IMR-90 (cell line): ENCODE results near the gene VAT1. TPM values are rescaled to one million over a fixed set of nuclear protein-coding genes. Genes with fewer than 3 reads are reported as not detected.

Source experiments
- ATAC-seq: fragments of 200-7000 bp; cut with Tn5 transposase; 2 replicates; pipeline ENCODE4 v1.9.1; 2020; ENCODE audit warnings: low read depth, mild to moderate bottlenecking, moderate library complexity
- BruUV-seq: library from RNA; stranded (reverse); fragments of 400-500 nt; replicated peaks from 2 replicates; lab custom pipeline; 2021; lab: Mats Ljungman, UMichigan
- CTCF ChIA-PET: fragments of 300-600 bp; formaldehyde crosslinking; extraction: SDS; loops from one replicate; lab custom pipeline; 2021; ENCODE audit warnings: antibody characterized with exemption; lab: Yijun Ruan, JAX
- POLR2A ChIA-PET: fragments of 300-600 bp; sonication (Branson Sonifier 250); formaldehyde crosslinking; loops from one replicate; lab custom pipeline; 2022; ENCODE audit warnings: antibody characterized with exemption; ENCODE audit not compliant: unreplicated experiment; lab: Charles Lee
- DNase-seq: peaks from one replicate; pipeline ENCODE4 v3.0.0; 2013
- H2AFZ ChIP-seq: replicated peaks from 2 replicates; pipeline ENCODE3; 2013; ENCODE audit warnings: low read length, mild to moderate bottlenecking; ENCODE audit not compliant: poor library complexity
- H2AK5ac ChIP-seq: 2 replicates; pipeline ENCODE4 v1.6.1; 2013; ENCODE audit warnings: low read depth, low read length, inconsistent platforms
- H2AK9ac ChIP-seq: replicated peaks from 2 replicates; pipeline ENCODE3; 2013; ENCODE audit warnings: mild to moderate bottlenecking, low read depth, low read length, moderate library complexity; ENCODE audit not compliant: poor library complexity
- H2BK120ac ChIP-seq: 2 replicates; pipeline ENCODE4 v1.6.1; 2013; ENCODE audit warnings: low read depth, low read length, inconsistent platforms
- H2BK15ac ChIP-seq: 3 replicates; pipeline ENCODE4 v1.6.1; 2013; ENCODE audit warnings: low read depth, low read length, inconsistent platforms
- H2BK20ac ChIP-seq: 2 replicates; pipeline ENCODE4 v1.6.1; 2013; ENCODE audit warnings: low read depth, mild to moderate bottlenecking, inconsistent platforms, low read length, moderate library complexity
- H2BK5ac ChIP-seq: 2 replicates; pipeline ENCODE4 v1.6.1; 2013; ENCODE audit warnings: mild to moderate bottlenecking, low read depth, low read length, inconsistent platforms; ENCODE audit not compliant: poor library complexity, severe bottlenecking
- H3K14ac ChIP-seq: replicated peaks from 2 replicates; pipeline ENCODE4 v1.6.1; 2013; ENCODE audit warnings: low read depth, low read length, inconsistent platforms
- H3K18ac ChIP-seq: 2 replicates; pipeline ENCODE4 v1.6.1; 2013; ENCODE audit warnings: low read depth, low read length, control low read depth
- H3K23ac ChIP-seq: 2 replicates; pipeline ENCODE4 v1.6.1; 2013; ENCODE audit warnings: low read depth, low read length, inconsistent platforms
- H3K27ac ChIP-seq: 2 replicates; pipeline ENCODE4 v1.5.1; 2013; ENCODE audit warnings: mild to moderate bottlenecking, control low read depth, low read length; ENCODE audit not compliant: insufficient read depth
- H3K27me3 ChIP-seq: 2 replicates; pipeline ENCODE4 v1.6.1; 2013; ENCODE audit warnings: low read length; ENCODE audit not compliant: control insufficient read depth, insufficient read depth
- H3K36me3 ChIP-seq: 2 replicates; pipeline ENCODE4 v1.6.1; 2013; ENCODE audit warnings: low read length, mixed read lengths; ENCODE audit not compliant: control insufficient read depth, insufficient read depth
- H3K4ac ChIP-seq: 2 replicates; pipeline ENCODE4 v1.6.1; 2013; ENCODE audit warnings: low read depth, low read length, inconsistent platforms
- H3K4me1 ChIP-seq: 2 replicates; pipeline ENCODE4 v1.6.1; 2013; ENCODE audit warnings: low read length, mixed read lengths; ENCODE audit not compliant: control insufficient read depth, insufficient read depth
- H3K4me2 ChIP-seq: 2 replicates; pipeline ENCODE4 v1.6.1; 2013; ENCODE audit warnings: low read depth, mild to moderate bottlenecking, control low read depth, low read length, moderate library complexity
- H3K4me3 ChIP-seq: 2 replicates; pipeline ENCODE4 v1.5.1; 2013; ENCODE audit warnings: low read depth, mild to moderate bottlenecking, control low read depth, low read length, moderate library complexity; ENCODE audit not compliant: insufficient read depth
- H3K56ac ChIP-seq: 2 replicates; pipeline ENCODE4 v1.6.1; 2013; ENCODE audit warnings: low read length, inconsistent platforms; ENCODE audit not compliant: insufficient read depth; ENCODE audit errors: extremely low read depth
- H3K79me1 ChIP-seq, 2 experiments: 2 replicates each; pipeline ENCODE4 v1.6.1; 2013; ENCODE audit warnings: low read length in 2 of 2, inconsistent platforms in 1 of 2, low read depth in 1 of 2
- H3K9ac ChIP-seq: 2 replicates; pipeline ENCODE4 v1.6.1; 2013; ENCODE audit warnings: low read depth, low read length, control low read depth
- H3K9me1 ChIP-seq: 2 replicates; pipeline ENCODE4 v1.6.1; 2013; ENCODE audit warnings: low read length, inconsistent platforms; ENCODE audit not compliant: insufficient read depth
- H3K9me3 ChIP-seq: 2 replicates; pipeline ENCODE4 v1.6.1; 2013; ENCODE audit warnings: low read length; ENCODE audit not compliant: control insufficient read depth, insufficient read depth
- H4K20me1 ChIP-seq: 2 replicates; pipeline ENCODE4 v1.6.1; 2013; ENCODE audit warnings: low read length, inconsistent platforms; ENCODE audit not compliant: insufficient read depth
- H4K5ac ChIP-seq: 2 replicates; pipeline ENCODE4 v1.6.1; 2013; ENCODE audit warnings: mild to moderate bottlenecking, low read depth, low read length, control low read depth
- H4K8ac ChIP-seq, 2 experiments: 2 replicates each; pipeline ENCODE4 v1.6.1; 2013; ENCODE audit warnings: low read depth in 2 of 2, low read length in 2 of 2, control low read depth in 1 of 2, inconsistent platforms in 1 of 2
- H4K91ac ChIP-seq: 2 replicates; pipeline ENCODE4 v1.6.1; 2013; ENCODE audit warnings: low read depth, low read length, inconsistent platforms; ENCODE audit not compliant: insufficient read depth
- CHD1 ChIP-seq: IDR thresholded peaks from 2 replicates; pipeline ENCODE4 v1.6.1; 2012; ENCODE audit warnings: low read depth, low read length, improper control_type of control experiment
- MAFK ChIP-seq: IDR thresholded peaks from 2 replicates; pipeline ENCODE4 v1.6.1; 2012; ENCODE audit warnings: low read depth, low read length, improper control_type of control experiment
- MAZ ChIP-seq: IDR thresholded peaks from 2 replicates; pipeline ENCODE4 v1.6.1; 2012; ENCODE audit warnings: low read depth, mild to moderate bottlenecking, low read length, improper control_type of control experiment, moderate library complexity, borderline replicate concordance
- MXI1 ChIP-seq: IDR thresholded peaks from 2 replicates; pipeline ENCODE4 v1.6.1; 2012; ENCODE audit warnings: low read depth, mild to moderate bottlenecking, low read length, moderate library complexity, borderline replicate concordance
- NFE2L2 ChIP-seq: fragments of 150-350 bp; IDR thresholded peaks from 2 replicates; pipeline ENCODE4 v1.6.1; 2016; ENCODE audit warnings: low read depth, mild to moderate bottlenecking, low read length
- RAD21 ChIP-seq: IDR thresholded peaks from 2 replicates; pipeline ENCODE4 v1.6.1; 2012; ENCODE audit warnings: low read length, improper control_type of control experiment
- RCOR1 ChIP-seq: IDR thresholded peaks from 2 replicates; pipeline ENCODE4 v1.6.1; 2012; ENCODE audit warnings: mild to moderate bottlenecking, low read length, improper control_type of control experiment; ENCODE audit not compliant: insufficient replicate concordance
- RFX5 ChIP-seq: IDR thresholded peaks from 2 replicates; pipeline ENCODE4 v1.8.0; 2012; ENCODE audit warnings: low read depth, mild to moderate bottlenecking, low read length, moderate library complexity
- SMC3 ChIP-seq: fragments of 150-350 bp; IDR thresholded peaks from 2 replicates; pipeline ENCODE4 v1.6.1; 2016; ENCODE audit warnings: low read depth, mild to moderate bottlenecking, antibody characterized with exemption, low read length, moderate library complexity
- WGBS, 2 experiments: methylation state at CpG; one replicate each; pipeline versions ENCODE4 v1.1.5 to v1.1.7; 2013; ENCODE audit warnings: missing lambda C conversion rate in 2 of 2; ENCODE audit not compliant: insufficient read length in 1 of 2; ENCODE audit errors: extremely low coverage in 2 of 2; 5-methylcytosine and 5-hydroxymethylcytosine counted together
- dilution Hi-C: fragments of 300-500 bp; cut with HindIII; formaldehyde crosslinking; loops from one replicate; pipeline ENCODE4 v1.14.3; 2018; ENCODE audit warnings: low sequenced_read_pairs; ENCODE audit not compliant: unreplicated experiment
- in situ Hi-C: fragments of 300-500 bp; cut with MboI; formaldehyde crosslinking; loops from 3 replicates; pipeline ENCODE4 v1.14.3; 2019; ENCODE audit warnings: low sequenced_read_pairs, inconsistent platforms, mixed read lengths
- intact Hi-C: fragments of 100-400 bp; cut with micrococcal nuclease; formaldehyde crosslinking; loops from 2 replicates; pipeline ENCODE4 v1.10.0; 2022
- polyA plus RNA-seq, 3 experiments: library from polyadenylated mRNA; depleted of rRNA; stranded (reverse); fragments of >200 nt; gene quantifications; 2 replicates each; pipeline ENCODE4 v1.2.3, GENCODE V29; 2012; ENCODE audit warnings: low replicate concordance in 1 of 3
- total RNA-seq: library from RNA; depleted of rRNA; stranded (reverse); fragments of >200 nt; gene quantifications from 2 replicates; pipeline ENCODE4 v1.2.3, GENCODE V29; 2012
- TF ChIP-seq, protein P1 (sequence below): conservative IDR thresholded peaks from 2 replicates; pipeline ENCODE4 v1.5.1; 2012; ENCODE audit warnings: mild to moderate bottlenecking, low read depth, low read length, improper control_type of control experiment

VAT1 gene
- total and polyA plus RNA-seq, 2 of the 4 experiments (the other 2 are of a cell fraction): 97.3 to 101 TPM

DNA sequence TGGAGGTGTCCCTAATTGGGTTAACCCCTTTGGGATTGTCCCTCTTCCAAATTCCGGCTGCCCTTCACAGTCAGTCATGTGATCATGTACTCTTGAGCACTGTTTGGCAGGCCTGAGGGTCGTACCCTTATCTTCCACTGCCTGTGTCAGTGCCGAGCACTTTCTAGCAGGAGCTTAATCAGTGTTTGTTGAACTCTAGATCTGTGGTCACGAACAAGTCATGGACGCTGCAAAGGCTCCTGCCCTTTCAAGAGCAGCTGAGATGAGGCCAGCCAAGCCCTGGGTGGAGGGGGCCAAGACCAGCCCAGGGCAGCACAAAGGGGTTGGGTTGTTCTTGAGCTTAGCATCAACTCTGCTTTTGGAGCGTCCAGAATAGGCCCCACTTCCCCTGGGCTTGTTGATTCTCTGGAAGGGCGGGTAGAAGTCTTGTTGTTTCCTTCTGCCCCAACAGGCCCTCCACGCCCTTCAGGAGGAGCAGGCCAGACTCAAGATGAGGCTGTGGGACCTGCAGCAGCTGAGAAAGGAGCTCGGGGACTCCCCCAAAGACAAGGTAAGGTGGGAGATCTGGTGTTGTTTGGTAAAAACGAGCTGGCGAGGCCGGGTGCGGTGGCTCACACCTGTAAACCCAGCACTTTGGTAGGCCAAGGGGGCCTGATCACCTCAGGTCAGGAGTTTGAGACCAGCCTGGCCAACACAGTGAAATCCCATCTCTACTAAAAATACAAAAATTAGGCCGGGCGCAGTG is 10.3 kb downstream of the VAT1 start (continued):
- TF ChIP-seq RAD21: no peak

- DNase-seq (no peak), ATAC-seq (no peak)
- H3K14ac ChIP-seq: no peak overlapping the region
- peaks cover 32% of the 10 kb centered on the region for H3K36me3 ChIP-seq
- peaks cover 10% of the 10 kb centered on the region for H3K9me1 ChIP-seq
- H4K5ac ChIP-seq: no peak overlapping the region
- H3K4me2 ChIP-seq: no peak overlapping the region
- no peak overlapping the region for H2BK15ac ChIP-seq
- dilution Hi-C loops (no loop called here), intact Hi-C loops (no loop called here), in situ Hi-C loops (no loop called here)
- 86% methylated on average over 2 of the region's 5 CpGs; no CpG with 5 or more reads in 1 of the 2 experiments for WGBS, 2 experiments
- H4K91ac ChIP-seq: no peak overlapping the region
- no peaks in the 10 kb centered on the region for H3K9me3 ChIP-seq
- no peak for TF ChIP-seq NFE2L2
- no peak for TF ChIP-seq SMC3
- TF ChIP-seq CHD1: no peak
- TF ChIP-seq RCOR1: no peak
- TF ChIP-seq, protein P1, sequence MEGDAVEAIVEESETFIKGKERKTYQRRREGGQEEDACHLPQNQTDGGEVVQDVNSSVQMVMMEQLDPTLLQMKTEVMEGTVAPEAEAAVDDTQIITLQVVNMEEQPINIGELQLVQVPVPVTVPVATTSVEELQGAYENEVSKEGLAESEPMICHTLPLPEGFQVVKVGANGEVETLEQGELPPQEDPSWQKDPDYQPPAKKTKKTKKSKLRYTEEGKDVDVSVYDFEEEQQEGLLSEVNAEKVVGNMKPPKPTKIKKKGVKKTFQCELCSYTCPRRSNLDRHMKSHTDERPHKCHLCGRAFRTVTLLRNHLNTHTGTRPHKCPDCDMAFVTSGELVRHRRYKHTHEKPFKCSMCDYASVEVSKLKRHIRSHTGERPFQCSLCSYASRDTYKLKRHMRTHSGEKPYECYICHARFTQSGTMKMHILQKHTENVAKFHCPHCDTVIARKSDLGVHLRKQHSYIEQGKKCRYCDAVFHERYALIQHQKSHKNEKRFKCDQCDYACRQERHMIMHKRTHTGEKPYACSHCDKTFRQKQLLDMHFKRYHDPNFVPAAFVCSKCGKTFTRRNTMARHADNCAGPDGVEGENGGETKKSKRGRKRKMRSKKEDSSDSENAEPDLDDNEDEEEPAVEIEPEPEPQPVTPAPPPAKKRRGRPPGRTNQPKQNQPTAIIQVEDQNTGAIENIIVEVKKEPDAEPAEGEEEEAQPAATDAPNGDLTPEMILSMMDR: no peak
- TF ChIP-seq RFX5: no peak
- no peak for TF ChIP-seq MXI1
- TF ChIP-seq MAFK: no peak
- no peak for TF ChIP-seq MAZ
- no peak overlapping the region for H3K4ac ChIP-seq
- H4K20me1 ChIP-seq: peaks cover 2% of the 10 kb centered on the region; the same call in 1 of the 2 replicates
- no peak overlapping the region for H3K27ac ChIP-seq
- no TSS peak for BruUV-seq
- H3K27me3 ChIP-seq: no peaks in the 10 kb centered on the region
- H3K9ac ChIP-seq: no peak overlapping the region
- CTCF ChIA-PET: no interaction called here
- POLR2A ChIA-PET: no interaction called here
- H2BK120ac ChIP-seq: no peak overlapping the region
- H3K4me1 ChIP-seq: 0 out of 2 replicates have a peak, but pooled peaks cover 2% of the 10 kb centered on the region
- peaks cover 0 to 28% of the 10 kb centered on the region in 2 experiments; a peak in 3 of 4 replicates for H3K79me1 ChIP-seq
- no peak overlapping the region for H2AFZ ChIP-seq
- H4K8ac ChIP-seq: no peak overlapping the region
- H3K23ac ChIP-seq: no peak overlapping the region
- H2BK5ac ChIP-seq: no peak overlapping the region
- H2AK5ac ChIP-seq: no peak overlapping the region
- H3K18ac ChIP-seq: no peak overlapping the region
- no peak overlapping the region for H2BK20ac ChIP-seq
- no peak overlapping the region for H3K56ac ChIP-seq
- peak overlapping the region; percentile 42 for H2AK9ac ChIP-seq
- H3K4me3 ChIP-seq: no peak overlapping the region
These were observed 11.4 kb downstream of the VAT1 start for GRCh38 chr17:43010667-43011308.
